DND-41 (cell line): Measurements from ENCODE around the gene PLXNB3.

Source experiments
- ATAC-seq: fragments of 200-7000 bp; cut with Tn5 transposase; 3 replicates; pipeline ENCODE4 v1.9.1; 2021; ENCODE audit warnings: low read depth; ENCODE audit not compliant: insufficient read depth
- DNase-seq: peaks from one replicate; pipeline ENCODE4 v3.0.0-alpha.2; 2020
- H2AFZ ChIP-seq: 2 replicates; pipeline ENCODE4 v1.6.0; 2012; ENCODE audit warnings: low read depth, low read length
- H3K27ac ChIP-seq: 2 replicates; pipeline ENCODE4 v1.5.1; 2012; ENCODE audit warnings: low read length, inconsistent platforms
- H3K27me3 ChIP-seq: fragments of 200-600 bp; sonication (generic); 2 replicates; pipeline ENCODE4 v1.6.0; 2012; ENCODE audit warnings: low read length, mild to moderate bottlenecking, inconsistent platforms; ENCODE audit not compliant: insufficient read depth, poor library complexity
- H3K36me3 ChIP-seq: 2 replicates; pipeline ENCODE4 v1.5.1; 2012; ENCODE audit warnings: low read length, inconsistent platforms; ENCODE audit not compliant: insufficient read depth
- H3K4me1 ChIP-seq: 2 replicates; pipeline ENCODE4 v1.5.1; 2012; ENCODE audit warnings: mild to moderate bottlenecking, low read length; ENCODE audit not compliant: insufficient read depth
- H3K4me2 ChIP-seq: 2 replicates; pipeline ENCODE4 v1.6.0; 2012; ENCODE audit warnings: mild to moderate bottlenecking, moderate library complexity, low read length, inconsistent platforms; ENCODE audit not compliant: insufficient read depth
- H3K4me3 ChIP-seq, 2 experiments: fragments of 200-600 bp in 1 of 2; shearing (Covaris generic) in 1 of 2; 2 replicates each; pipeline ENCODE4 v1.5.1; 2012 to 2016; ENCODE audit warnings: inconsistent platforms in 2 of 2, low read length in 2 of 2, mild to moderate bottlenecking in 2 of 2, low read depth in 1 of 2, moderate library complexity in 1 of 2
- H3K79me2 ChIP-seq: 2 replicates; pipeline ENCODE4 v1.6.0; 2012; ENCODE audit warnings: low read length, inconsistent platforms; ENCODE audit not compliant: insufficient read depth
- H3K9ac ChIP-seq: 2 replicates; pipeline ENCODE4 v1.6.0; 2012; ENCODE audit warnings: low read depth, mild to moderate bottlenecking, inconsistent platforms, low read length, moderate library complexity
- H3K9me3 ChIP-seq: 2 replicates; pipeline ENCODE4 v1.5.1; 2012; ENCODE audit warnings: low read length, moderate library complexity, mild to moderate bottlenecking, inconsistent platforms; ENCODE audit not compliant: insufficient read depth, severe bottlenecking
- H4K20me1 ChIP-seq: 2 replicates; pipeline ENCODE4 v1.6.0; 2012; ENCODE audit warnings: low read length; ENCODE audit not compliant: insufficient read depth
- EZH2 ChIP-seq: IDR thresholded peaks from 3 replicates; pipeline ENCODE4 v1.6.1; 2012; ENCODE audit warnings: borderline replicate concordance, low read depth, mild to moderate bottlenecking, moderate library complexity, low read length, inconsistent platforms; ENCODE audit not compliant: severe bottlenecking
- TF ChIP-seq, protein P1 (sequence below): IDR thresholded peaks from 2 replicates; pipeline ENCODE4 v1.5.1; 2012; ENCODE audit warnings: borderline replicate concordance, low read length, moderate library complexity, mild to moderate bottlenecking; ENCODE audit not compliant: poor library complexity, severe bottlenecking; ENCODE audit errors: extremely low read depth

The PLXNB3 gene

DNA sequence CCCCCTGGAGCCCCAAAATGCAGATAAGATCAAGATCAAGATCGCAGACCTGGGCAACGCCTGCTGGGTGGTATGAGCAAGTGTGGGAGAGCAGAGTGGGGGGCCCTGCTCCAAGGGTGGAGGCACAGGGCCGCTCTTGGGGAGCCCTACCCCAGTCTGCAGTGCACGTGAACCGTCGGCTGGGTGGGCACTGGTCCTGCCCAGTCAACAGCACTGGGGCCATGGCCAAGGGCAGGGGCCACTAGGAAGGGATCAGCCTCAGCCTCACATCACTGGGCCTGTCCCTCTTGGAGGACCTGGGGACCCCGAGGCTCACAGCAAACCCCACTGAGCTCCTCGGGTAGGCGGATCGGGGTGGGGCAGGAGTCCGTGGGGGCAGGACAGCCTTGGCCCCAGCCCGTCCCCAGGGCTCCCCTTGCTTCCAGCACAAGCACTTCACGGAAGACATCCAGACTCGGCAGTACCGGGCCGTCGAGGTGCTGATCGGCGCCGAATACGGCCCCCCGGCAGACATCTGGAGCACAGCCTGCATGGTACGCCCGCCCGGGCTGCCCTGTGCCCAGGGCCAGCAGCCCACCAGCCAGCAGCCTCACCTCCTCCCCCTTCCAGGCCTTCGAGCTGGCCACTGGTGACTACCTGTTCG is 20.4 kb downstream of the PLXNB3 start:
- H3K9ac ChIP-seq = no peak overlapping the region
- TF ChIP-seq EZH2 = no peak
- TF ChIP-seq, protein P1, sequence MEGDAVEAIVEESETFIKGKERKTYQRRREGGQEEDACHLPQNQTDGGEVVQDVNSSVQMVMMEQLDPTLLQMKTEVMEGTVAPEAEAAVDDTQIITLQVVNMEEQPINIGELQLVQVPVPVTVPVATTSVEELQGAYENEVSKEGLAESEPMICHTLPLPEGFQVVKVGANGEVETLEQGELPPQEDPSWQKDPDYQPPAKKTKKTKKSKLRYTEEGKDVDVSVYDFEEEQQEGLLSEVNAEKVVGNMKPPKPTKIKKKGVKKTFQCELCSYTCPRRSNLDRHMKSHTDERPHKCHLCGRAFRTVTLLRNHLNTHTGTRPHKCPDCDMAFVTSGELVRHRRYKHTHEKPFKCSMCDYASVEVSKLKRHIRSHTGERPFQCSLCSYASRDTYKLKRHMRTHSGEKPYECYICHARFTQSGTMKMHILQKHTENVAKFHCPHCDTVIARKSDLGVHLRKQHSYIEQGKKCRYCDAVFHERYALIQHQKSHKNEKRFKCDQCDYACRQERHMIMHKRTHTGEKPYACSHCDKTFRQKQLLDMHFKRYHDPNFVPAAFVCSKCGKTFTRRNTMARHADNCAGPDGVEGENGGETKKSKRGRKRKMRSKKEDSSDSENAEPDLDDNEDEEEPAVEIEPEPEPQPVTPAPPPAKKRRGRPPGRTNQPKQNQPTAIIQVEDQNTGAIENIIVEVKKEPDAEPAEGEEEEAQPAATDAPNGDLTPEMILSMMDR = no peak
- no peaks in the 10 kb centered on the region for H4K20me1 ChIP-seq
- no peak overlapping the region for H3K27ac ChIP-seq
- no peak overlapping the region for H3K4me3 ChIP-seq
- no peak overlapping the region for H2AFZ ChIP-seq
- peaks cover 39% of the 10 kb centered on the region for H3K36me3 ChIP-seq
- no peaks in the 10 kb centered on the region for H3K27me3 ChIP-seq
- H3K79me2 ChIP-seq = 0 out of 2 replicates have a peak, but pooled peaks cover under 1% of the 10 kb centered on the region
- no peak for DNase-seq
- no peak overlapping the region for H3K4me2 ChIP-seq
- no peaks in the 10 kb centered on the region for H3K4me1 ChIP-seq
- H3K9me3 ChIP-seq = no peaks in the 10 kb centered on the region
- ATAC-seq = no peak

DNA sequence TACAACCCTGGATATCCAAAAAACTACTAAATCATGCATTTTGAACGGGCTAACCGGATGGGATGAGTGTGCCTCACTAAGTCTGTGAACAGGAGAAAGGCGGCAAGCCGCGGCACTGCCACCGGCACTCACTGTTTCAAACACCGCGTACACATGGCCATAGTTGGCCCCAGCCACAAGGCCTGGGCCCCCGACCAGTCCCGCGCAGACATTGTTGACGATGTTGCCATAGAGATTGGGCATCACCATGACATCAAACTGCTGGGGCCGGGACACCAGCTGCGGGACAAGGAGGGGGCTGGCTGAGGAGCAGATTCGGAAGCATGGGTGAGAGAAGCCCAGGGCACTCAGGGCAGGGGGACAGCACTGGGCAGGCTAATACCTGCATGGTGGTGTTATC is 22.6 kb downstream of the PLXNB3 start:
- DNase-seq (no peak), ATAC-seq (no peak)
- Histone ChIP-seq H3K36me3 (peaks cover 59% of the 10 kb centered on the region), H3K27me3 (no peaks in the 10 kb centered on the region), H3K9me3 (no peaks in the 10 kb centered on the region), H3K4me1 (peaks cover 4% of the 10 kb centered on the region; the same call in 1 of the 2 replicates), H3K79me2 (peaks cover 15% of the 10 kb centered on the region), H2AFZ (no peak overlapping the region), H4K20me1 (peaks cover 10% of the 10 kb centered on the region), H3K4me3 (no peak overlapping the region), H3K27ac (no peak overlapping the region), H3K4me2 (no peak overlapping the region), H3K9ac (no peak overlapping the region)
- TF ChIP-seq EZH2 = no peak
- TF ChIP-seq, protein P1 = no peak

DNA sequence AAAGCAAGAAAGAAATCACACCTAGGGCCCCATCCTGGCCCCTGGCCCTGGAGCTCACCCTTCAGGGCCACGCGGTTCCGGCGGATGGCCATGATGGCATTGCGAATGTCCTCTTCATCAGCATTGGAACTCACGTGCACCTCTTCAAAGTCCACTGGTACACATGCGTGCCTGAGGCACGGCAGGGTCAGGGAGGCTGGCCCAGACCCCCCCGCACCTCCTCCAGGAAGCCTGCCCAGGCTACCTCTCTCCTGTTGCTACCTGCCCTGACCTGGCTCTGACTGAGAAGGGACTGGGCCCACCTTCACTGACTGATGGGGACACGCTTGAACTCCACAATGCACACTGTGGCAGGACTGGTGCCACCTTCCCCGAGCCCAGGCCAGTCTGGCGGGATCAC is 25.6 kb downstream of the PLXNB3 start:
- no peak overlapping the region for H3K9ac ChIP-seq
- H3K4me2 ChIP-seq = no peak overlapping the region
- H3K79me2 ChIP-seq = peaks cover 42% of the 10 kb centered on the region
- H3K36me3 ChIP-seq = peaks cover 69% of the 10 kb centered on the region
- H3K9me3 ChIP-seq = no peaks in the 10 kb centered on the region
- no peak for DNase-seq
- ATAC-seq = no peak
- H2AFZ ChIP-seq = no peak overlapping the region
- no peak overlapping the region for H3K4me3 ChIP-seq
- H3K4me1 ChIP-seq = peaks cover 21% of the 10 kb centered on the region
- no peak overlapping the region for H3K27ac ChIP-seq
- no peak for TF ChIP-seq EZH2
- TF ChIP-seq, protein P1 = no peak
- H4K20me1 ChIP-seq = peaks cover 22% of the 10 kb centered on the region
- no peaks in the 10 kb centered on the region for H3K27me3 ChIP-seq
